Astrocyte (in vitro differentiated cells and primary cell): ENCODE results near the gene MMEL1. TPM values are rescaled to one million over a fixed set of nuclear protein-coding genes. Genes with fewer than 3 reads are reported as not detected.
A peak's percentile ranks its signal among the peaks of the same experiment; 100 is the strongest.

ENCODE experiments used
- DNase-seq: peaks from one replicate; pipeline ENCODE4 v3.0.0-alpha.2; 2010; ENCODE audit warnings: low read depth
- FAIRE-seq: peaks from 2 replicates; lab custom pipeline; 2011; peaks lifted over from hg19 to GRCh38; lab: Jason Lieb, UNC
- H2AFZ ChIP-seq: 2 replicates; pipeline ENCODE4 v1.6.0; 2012; ENCODE audit warnings: low read depth, low read length, inconsistent platforms
- H3K27ac ChIP-seq: 2 replicates; pipeline ENCODE4 v1.5.1; 2011; ENCODE audit warnings: low read depth, low read length, inconsistent platforms
- H3K27me3 ChIP-seq: 2 replicates; pipeline ENCODE4 v1.6.0; 2011; ENCODE audit warnings: low read length, inconsistent platforms; ENCODE audit not compliant: insufficient read depth
- H3K36me3 ChIP-seq: 2 replicates; pipeline ENCODE4 v1.5.1; 2011; ENCODE audit warnings: low read length, inconsistent platforms; ENCODE audit not compliant: insufficient read depth
- H3K4me1 ChIP-seq: 2 replicates; pipeline ENCODE4 v1.5.1; 2011; ENCODE audit warnings: low read length, inconsistent platforms; ENCODE audit not compliant: insufficient read depth
- H3K4me2 ChIP-seq: 2 replicates; pipeline ENCODE4 v1.6.0; 2012; ENCODE audit warnings: low read length, inconsistent platforms
- H3K4me3 ChIP-seq: 2 replicates; pipeline ENCODE4 v1.5.1; 2011; ENCODE audit warnings: low read depth, mild to moderate bottlenecking, low read length, inconsistent platforms; ENCODE audit not compliant: insufficient read depth
- H3K79me2 ChIP-seq: 2 replicates; pipeline ENCODE4 v1.6.0; 2012; ENCODE audit warnings: mild to moderate bottlenecking, low read length, inconsistent platforms; ENCODE audit not compliant: insufficient read depth
- H3K9ac ChIP-seq: 2 replicates; pipeline ENCODE4 v1.6.0; 2012; ENCODE audit warnings: mild to moderate bottlenecking, low read length, inconsistent platforms
- H3K9me3 ChIP-seq: 2 replicates; pipeline ENCODE4 v1.5.1; 2012; ENCODE audit warnings: low read depth, mild to moderate bottlenecking, low read length, inconsistent platforms; ENCODE audit not compliant: insufficient read depth
- H4K20me1 ChIP-seq: 2 replicates; pipeline ENCODE4 v1.6.0; 2012; ENCODE audit warnings: low read length, inconsistent platforms; ENCODE audit not compliant: insufficient read depth
- H3K27ac Mint-ChIP-seq: one replicate; pipeline ENCODE4 v1.8.0; 2021; ENCODE audit warnings: mild to moderate bottlenecking, mixed read lengths; ENCODE audit not compliant: unreplicated experiment
- H3K27me3 Mint-ChIP-seq: one replicate; pipeline ENCODE4 v1.8.0; 2021; ENCODE audit warnings: low read depth, mixed read lengths; ENCODE audit not compliant: unreplicated experiment
- H3K36me3 Mint-ChIP-seq: one replicate; pipeline ENCODE4 v1.8.0; 2021; ENCODE audit warnings: low read depth, mixed read lengths; ENCODE audit not compliant: unreplicated experiment
- H3K4me1 Mint-ChIP-seq: one replicate; pipeline ENCODE4 v1.8.0; 2021; ENCODE audit warnings: low read depth, mixed read lengths; ENCODE audit not compliant: unreplicated experiment
- H3K4me3 Mint-ChIP-seq: one replicate; pipeline ENCODE4 v1.8.0; 2021; ENCODE audit warnings: mild to moderate bottlenecking, moderate library complexity, mixed read lengths; ENCODE audit not compliant: unreplicated experiment
- H3K9me3 Mint-ChIP-seq: one replicate; pipeline ENCODE4 v1.8.0; 2021; ENCODE audit warnings: mild to moderate bottlenecking, mixed read lengths; ENCODE audit not compliant: unreplicated experiment
- CTCF ChIP-seq: IDR thresholded peaks from 2 replicates; pipeline ENCODE4 v1.5.1; 2011; ENCODE audit warnings: low read depth, mild to moderate bottlenecking, inconsistent platforms, low read length, moderate library complexity; ENCODE audit not compliant: insufficient read depth
- EZH2 ChIP-seq: IDR thresholded peaks from 2 replicates; pipeline ENCODE4 v1.6.1; 2012; ENCODE audit warnings: mild to moderate bottlenecking, low read length, inconsistent platforms; ENCODE audit not compliant: insufficient read depth
- total RNA-seq: library from RNA; stranded (reverse); gene quantifications from 2 replicates; pipeline ENCODE4 v1.2.1, GENCODE V29; 2021

Gene MMEL1
- total RNA-seq, 1 donor from 2014 or later, result not detected

GRCh38 chr1:2602311-2602835, 30.4 kb downstream of the MMEL1 start:
- no peak overlapping the region for H3K4me3 ChIP-seq
- H3K9ac ChIP-seq, result no peak overlapping the region
- no peaks in the 10 kb centered on the region for H3K27me3 ChIP-seq
- no peak for TF ChIP-seq EZH2
- H3K9me3 ChIP-seq, result no peaks in the 10 kb centered on the region
- H3K79me2 ChIP-seq, result no peaks in the 10 kb centered on the region
- Mint-ChIP-seq H3K27ac (no peak overlapping the region), H3K27me3 (peaks cover 18% of the 10 kb centered on the region), H3K9me3 (peaks cover 5% of the 10 kb centered on the region), H3K36me3 (peaks cover 2% of the 10 kb centered on the region), H3K4me3 (no peak overlapping the region), H3K4me1 (no peaks in the 10 kb centered on the region)
- no peak overlapping the region for H3K27ac ChIP-seq
- H2AFZ ChIP-seq, result no peak overlapping the region
- H3K36me3 ChIP-seq, result no peaks in the 10 kb centered on the region
- DNase-seq, result no peak
- no peaks in the 10 kb centered on the region for H3K4me1 ChIP-seq
- no peaks in the 10 kb centered on the region for H4K20me1 ChIP-seq
- no peak for FAIRE-seq
- no peak overlapping the region for H3K4me2 ChIP-seq

GRCh38 chr1:2601721-2602303, 31.0 kb downstream of the MMEL1 start:
- H2AFZ ChIP-seq, result no peak overlapping the region

DNA sequence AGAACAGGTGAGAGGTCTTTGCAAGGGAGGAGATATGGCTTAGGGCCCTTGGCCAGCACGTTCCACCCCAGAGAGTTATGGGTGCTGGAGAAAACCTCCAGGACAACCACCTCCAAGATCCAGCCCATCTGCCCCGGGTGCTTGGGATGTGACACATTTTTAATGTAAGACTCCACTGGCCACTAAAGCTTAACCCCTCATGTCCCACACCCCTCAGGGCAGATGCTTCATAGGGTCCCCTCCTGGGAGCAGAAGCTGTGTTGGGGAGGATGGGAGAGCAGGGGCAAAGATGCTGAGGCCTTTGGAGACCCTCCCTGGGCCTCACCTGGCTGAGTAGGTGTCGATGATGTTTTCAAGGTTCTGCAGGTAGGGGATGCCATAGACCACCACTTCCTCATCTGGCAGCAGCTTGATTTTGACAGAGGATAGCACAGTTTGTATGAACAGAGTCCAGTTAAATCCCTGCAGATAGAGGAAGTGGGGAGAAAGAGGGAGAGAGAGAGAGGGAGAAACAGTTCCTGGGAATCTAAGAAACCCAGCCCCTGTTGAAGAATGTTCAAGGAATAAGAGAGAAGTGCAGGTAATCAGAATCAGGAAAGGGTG, 34.4 kb downstream of the MMEL1 start:
- H3K4me2 ChIP-seq, result no peak overlapping the region
- DNase-seq, result no peak
- FAIRE-seq, result no peak
- no peak overlapping the region for H2AFZ ChIP-seq
- H3K36me3 Mint-ChIP-seq, result peaks cover 2% of the 10 kb centered on the region
- peaks cover 18% of the 10 kb centered on the region for H3K27me3 Mint-ChIP-seq
- H3K27ac ChIP-seq, result no peak overlapping the region
- TF ChIP-seq CTCF, result no peak
- TF ChIP-seq EZH2, result no peak
- no peaks in the 10 kb centered on the region for H3K27me3 ChIP-seq
- peaks cover 5% of the 10 kb centered on the region for H3K9me3 Mint-ChIP-seq
- H3K79me2 ChIP-seq, result no peaks in the 10 kb centered on the region
- H3K4me1 Mint-ChIP-seq, result no peaks in the 10 kb centered on the region
- H3K9me3 ChIP-seq, result no peaks in the 10 kb centered on the region
- no peak overlapping the region for H3K4me3 Mint-ChIP-seq
- H3K4me3 ChIP-seq, result no peak overlapping the region
- no peaks in the 10 kb centered on the region for H4K20me1 ChIP-seq
- H3K27ac Mint-ChIP-seq, result peak overlapping the region; percentile 38
- no peak overlapping the region for H3K9ac ChIP-seq
- peaks cover 3% of the 10 kb centered on the region for H3K4me1 ChIP-seq
- H3K36me3 ChIP-seq, result no peaks in the 10 kb centered on the region

More at GRCh38 chr1:2601721-2602303, 31.0 kb downstream of the MMEL1 start:
- no peaks in the 10 kb centered on the region for H3K9me3 ChIP-seq
- no peak overlapping the region for H3K4me3 ChIP-seq
- FAIRE-seq, result no peak
- H3K9ac ChIP-seq, result no peak overlapping the region
- no peaks in the 10 kb centered on the region for H4K20me1 ChIP-seq
- no peak overlapping the region for H3K4me2 ChIP-seq
- H3K79me2 ChIP-seq, result no peaks in the 10 kb centered on the region
- Mint-ChIP-seq H3K9me3 (peaks cover 5% of the 10 kb centered on the region), H3K27me3 (peaks cover 18% of the 10 kb centered on the region), H3K4me3 (no peak overlapping the region), H3K4me1 (no peaks in the 10 kb centered on the region), H3K36me3 (peaks cover 2% of the 10 kb centered on the region), H3K27ac (no peak overlapping the region)
- H3K27me3 ChIP-seq, result no peaks in the 10 kb centered on the region
- H3K4me1 ChIP-seq, result no peaks in the 10 kb centered on the region
- TF ChIP-seq EZH2, result no peak
- no peak for TF ChIP-seq CTCF
- no peak overlapping the region for H3K27ac ChIP-seq
- H3K36me3 ChIP-seq, result no peaks in the 10 kb centered on the region
- no peak for DNase-seq
